NCI-H2081 treated with DMSO at 0.1 percent for 48 hours (cell line): ENCODE data around the gene SEPTIN8.

Experiments used
- DNase-seq: peaks from one replicate; lab custom pipeline; 2025; lab: John Stamatoyannopoulos, UW

Gene SEPTIN8

GRCh38 chr5:132764671-132765238 lies 12.3 kb downstream of the SEPTIN8 start:
- DNase-seq, result no peak

- no peak for DNase-seq
These were observed 13.0 kb downstream of the SEPTIN8 start for GRCh38 chr5:132764051-132764450.

GRCh38 chr5:132763181-132764036 lies 13.6 kb downstream of the SEPTIN8 start:
- DNase-seq, result no peak

GRCh38 chr5:132762246-132763000 lies 14.6 kb downstream of the SEPTIN8 start:
- DNase-seq, result no peak

GRCh38 chr5:132761321-132762240 lies 15.5 kb downstream of the SEPTIN8 start:
- no peak for DNase-seq

- no peak for DNase-seq
These were observed 16.3 kb downstream of the SEPTIN8 start for GRCh38 chr5:132760601-132761317.

GRCh38 chr5:132760049-132760420 lies 17.0 kb downstream of the SEPTIN8 start:
- DNase-seq, result no peak

GRCh38 chr5:132759114-132760048 lies 17.7 kb downstream of the SEPTIN8 start:
- no peak for DNase-seq

- DNase-seq, result no peak
These were observed 18.6 kb downstream of the SEPTIN8 start for GRCh38 chr5:132758451-132758850.

GRCh38 chr5:132756542-132756941 lies 20.5 kb downstream of the SEPTIN8 start:
- no peak for DNase-seq

- DNase-seq, result no peak
These were observed 22.1 kb downstream of the SEPTIN8 start for GRCh38 chr5:132754947-132755346.

GRCh38 chr5:132754111-132754510 lies 22.9 kb downstream of the SEPTIN8 start:
- DNase-seq, result no peak

GRCh38 chr5:132753135-132753987 lies 23.7 kb downstream of the SEPTIN8 start:
- no peak for DNase-seq

- DNase-seq, result no peak
These were observed 24.4 kb downstream of the SEPTIN8 start for GRCh38 chr5:132752581-132753125.

GRCh38 chr5:132751971-132752580 lies 25.0 kb downstream of the SEPTIN8 start:
- DNase-seq, result no peak

GRCh38 chr5:132751444-132751843 lies 25.6 kb downstream of the SEPTIN8 start:
- DNase-seq, result no peak

- DNase-seq, result no peak
These were observed 26.4 kb downstream of the SEPTIN8 start for GRCh38 chr5:132750471-132751230.

GRCh38 chr5:132749506-132749905 lies 27.5 kb downstream of the SEPTIN8 start:
- no peak for DNase-seq
